Thyroid gland (tissue), 4 donors: ENCODE results near the gene TSC22D4. TPM values are rescaled to one million over a fixed set of nuclear protein-coding genes. Genes with fewer than 3 reads are reported as not detected.

ENCODE experiments used
- DNase-seq, 2 donors: peaks; one replicate each; pipeline ENCODE4 v3.0.0-alpha.2; 2019
- H3K27ac ChIP-seq, 3 donors: fragments of 200-600 bp; sonication (generic); 1 replicate in 2 of 3; 2 replicates in 1 of 3; pipeline ENCODE4 v1.5.1; 2016 to 2019; ENCODE audit warnings: mild to moderate bottlenecking in 1 of 3, moderate library complexity in 1 of 3
- H3K27me3 ChIP-seq: fragments of 200-600 bp; sonication (generic); one replicate; pipeline ENCODE4 v1.5.1; 2019
- H3K36me3 ChIP-seq, 2 donors: fragments of 200-600 bp; sonication (generic); one replicate each; pipeline ENCODE4 v1.5.1; 2016 to 2019
- H3K4me1 ChIP-seq, 2 donors: fragments of 200-600 bp; sonication (generic); one replicate each; pipeline ENCODE4 v1.5.1; 2017 to 2019
- H3K4me3 ChIP-seq, 3 donors: fragments of 200-600 bp; sonication (generic); replicated peaks in 1 of 3; 1 replicate in 2 of 3; 2 replicates in 1 of 3; pipeline ENCODE4 v1.5.1; 2016; ENCODE audit warnings: mild to moderate bottlenecking in 1 of 3
- H3K9me3 ChIP-seq: fragments of 200-600 bp; sonication (generic); one replicate; pipeline ENCODE4 v1.5.1; 2017
- POLR2A ChIP-seq, 2 donors: fragments of 450-650 bp; IDR thresholded peaks; one replicate each; pipeline ENCODE4 v1.6.1; 2017; ENCODE audit warnings: antibody characterized with exemption in 2 of 2, mild to moderate bottlenecking in 2 of 2, moderate library complexity in 1 of 2
- WGBS, 2 donors: methylation state at CpG; one replicate each; pipeline ENCODE4 v1.1.5; 2017; 5-methylcytosine and 5-hydroxymethylcytosine counted together
- intact Hi-C: fragments of 100-400 bp; cut with DNase I; formaldehyde crosslinking; loops from one replicate; pipeline ENCODE4 v1.15.1; 2023
- total RNA-seq, 4 donors: library from RNA; depleted of rRNA; stranded (reverse); fragments of >200 nt; gene quantifications; one replicate each; pipeline ENCODE4 v1.2.3, GENCODE V29; 2016
- TF ChIP-seq, protein P1 (sequence below), 6 experiments: fragments of 200-600 bp in 3 of 6; fragments of 450-650 bp in 3 of 6; sonication (generic) in 3 of 6; IDR thresholded peaks; one replicate each; pipeline ENCODE4 v1.5.1; 2016 to 2019; ENCODE audit warnings: antibody characterized with exemption in 6 of 6, mild to moderate bottlenecking in 2 of 6, inconsistent platforms in 1 of 6, moderate library complexity in 1 of 6

Gene TSC22D4
- total RNA-seq, 4 donors from 2014 or later, result 22.7 to 37.8 (median 27.9) TPM

DNA sequence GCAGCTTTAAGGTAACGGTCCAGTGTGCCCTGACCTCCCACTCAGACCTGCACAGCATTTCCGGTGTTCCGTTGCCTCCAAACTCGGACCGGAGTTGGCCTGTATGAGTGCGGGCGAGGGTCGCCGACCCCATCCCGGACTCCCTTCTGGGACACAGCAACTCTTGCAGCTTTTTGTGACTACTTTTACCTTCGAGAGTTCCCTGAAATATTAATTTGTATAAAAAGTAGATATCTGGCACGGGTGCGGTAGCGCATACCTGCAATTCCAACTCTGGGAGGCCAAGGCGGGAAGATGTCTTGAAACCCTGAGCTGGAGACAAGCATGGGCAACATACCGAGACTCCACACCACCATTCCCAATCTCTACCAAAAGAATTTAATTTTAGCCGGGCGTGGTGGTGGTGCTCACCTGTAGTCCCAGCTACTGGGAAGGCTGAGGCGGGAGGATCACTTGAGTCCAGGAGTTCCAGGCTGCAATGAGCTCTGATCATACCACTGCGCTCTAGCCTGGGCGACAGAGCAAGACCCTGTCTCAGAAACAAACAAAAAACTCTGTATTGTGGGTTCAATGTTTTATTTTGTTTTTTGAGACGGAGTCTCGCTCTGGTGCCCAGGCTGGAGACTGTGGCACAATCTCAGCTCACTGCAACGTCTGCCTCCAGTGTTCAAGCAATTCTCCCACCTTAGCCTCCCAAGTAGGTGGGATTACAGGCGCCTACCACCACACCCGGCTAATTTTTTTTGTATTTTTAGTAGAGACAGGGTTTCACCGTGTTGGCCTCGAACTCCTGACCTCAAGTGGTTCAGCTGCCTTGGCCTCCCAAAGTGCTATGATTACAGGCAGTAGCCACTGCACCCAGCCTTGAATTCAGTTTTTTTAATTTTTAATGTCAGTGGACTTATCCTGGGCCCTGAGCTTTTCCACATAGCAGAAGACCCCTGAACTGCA, 41.6 kb downstream of the TSC22D4 start:
- peaks cover 14 to 36% of the 10 kb centered on the region in 2 donors for H3K4me1 ChIP-seq
- intact Hi-C loops, result no loop called here
- no peak overlapping the region for H3K4me3 ChIP-seq
- peaks cover 17 to 20% of the 10 kb centered on the region in 2 donors for H3K36me3 ChIP-seq
- TF ChIP-seq POLR2A (IDR thresholded peaks at IDR 0.05), result no peak
- TF ChIP-seq, protein P1, sequence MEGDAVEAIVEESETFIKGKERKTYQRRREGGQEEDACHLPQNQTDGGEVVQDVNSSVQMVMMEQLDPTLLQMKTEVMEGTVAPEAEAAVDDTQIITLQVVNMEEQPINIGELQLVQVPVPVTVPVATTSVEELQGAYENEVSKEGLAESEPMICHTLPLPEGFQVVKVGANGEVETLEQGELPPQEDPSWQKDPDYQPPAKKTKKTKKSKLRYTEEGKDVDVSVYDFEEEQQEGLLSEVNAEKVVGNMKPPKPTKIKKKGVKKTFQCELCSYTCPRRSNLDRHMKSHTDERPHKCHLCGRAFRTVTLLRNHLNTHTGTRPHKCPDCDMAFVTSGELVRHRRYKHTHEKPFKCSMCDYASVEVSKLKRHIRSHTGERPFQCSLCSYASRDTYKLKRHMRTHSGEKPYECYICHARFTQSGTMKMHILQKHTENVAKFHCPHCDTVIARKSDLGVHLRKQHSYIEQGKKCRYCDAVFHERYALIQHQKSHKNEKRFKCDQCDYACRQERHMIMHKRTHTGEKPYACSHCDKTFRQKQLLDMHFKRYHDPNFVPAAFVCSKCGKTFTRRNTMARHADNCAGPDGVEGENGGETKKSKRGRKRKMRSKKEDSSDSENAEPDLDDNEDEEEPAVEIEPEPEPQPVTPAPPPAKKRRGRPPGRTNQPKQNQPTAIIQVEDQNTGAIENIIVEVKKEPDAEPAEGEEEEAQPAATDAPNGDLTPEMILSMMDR (IDR thresholded peaks at IDR 0.05), result no peak
- no peaks in the 10 kb centered on the region for H3K27me3 ChIP-seq
- DNase-seq, result peak; percentile 13 to 32
- H3K27ac ChIP-seq, result peak overlapping the region; percentile 51 to 97 (median 94)
- WGBS, 2 donors, result 92 to 93% methylated on average over 28 of the region's 28 CpGs
- H3K9me3 ChIP-seq, result no peaks in the 10 kb centered on the region

DNA sequence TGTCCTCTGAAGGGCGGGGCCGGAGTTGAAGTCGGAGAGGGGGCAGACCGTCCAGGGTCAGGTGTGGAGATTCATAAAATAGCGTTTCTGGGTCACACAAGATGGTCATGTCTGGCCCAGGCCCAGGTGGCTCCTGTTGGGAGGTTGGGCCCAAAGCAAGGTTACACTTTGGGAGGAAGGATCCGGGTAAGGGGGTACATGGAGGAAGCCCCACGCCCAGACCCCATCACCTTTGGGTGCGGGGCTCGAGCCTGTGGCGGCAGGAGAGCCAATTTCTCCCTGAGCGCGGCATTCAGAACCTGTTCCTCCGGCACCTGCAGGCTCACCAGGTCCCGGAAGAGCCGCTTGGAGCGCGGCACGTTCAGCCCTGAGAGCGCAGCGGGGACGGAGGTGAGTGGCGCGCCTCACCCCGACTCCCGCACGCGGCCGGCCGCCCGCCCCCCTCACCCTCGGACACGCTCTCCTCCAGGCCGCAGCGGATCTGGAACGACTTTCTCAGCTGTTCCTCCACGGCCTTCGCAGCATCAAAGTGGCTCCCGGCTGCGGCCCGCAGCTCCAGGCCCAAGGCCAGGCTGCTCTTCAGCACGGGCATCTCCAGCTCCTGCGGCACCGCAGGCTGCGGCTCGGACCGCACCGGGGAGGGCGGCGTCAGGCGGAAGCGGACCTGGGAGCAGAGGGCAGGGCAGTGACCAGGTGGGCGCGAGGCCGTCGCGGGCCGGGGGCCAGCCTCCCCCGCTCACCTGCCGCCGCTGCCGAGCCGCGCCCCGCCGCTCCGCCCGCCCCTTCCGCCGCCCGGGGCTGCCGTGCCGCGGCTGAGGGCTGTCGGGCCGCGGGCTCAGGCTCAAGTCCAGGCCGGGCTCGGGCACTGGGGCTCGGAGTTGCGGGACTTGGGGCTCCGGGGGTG, 43.4 kb downstream of the TSC22D4 start:
- no peaks in the 10 kb centered on the region for H3K27me3 ChIP-seq
- H3K9me3 ChIP-seq, result no peaks in the 10 kb centered on the region
- no peak for TF ChIP-seq POLR2A (IDR thresholded peaks at IDR 0.05)
- TF ChIP-seq, protein P1 (IDR thresholded peaks at IDR 0.05), result no peak
- peak overlapping the region; percentile 90 to 97 (median 94) for H3K27ac ChIP-seq
- H3K36me3 ChIP-seq, result peaks cover 17 to 20% of the 10 kb centered on the region in 2 donors
- peak; percentile 50 to 52 for DNase-seq
- H3K4me1 ChIP-seq, result peaks cover 32 to 54% of the 10 kb centered on the region in 2 donors
- intact Hi-C loops, result no loop called here
- 9 to 16% methylated on average over 7 to 13 of the region's 81 CpGs for WGBS, 2 donors
- peak overlapping the region; percentile 70 to 84 (median 76) for H3K4me3 ChIP-seq

DNA sequence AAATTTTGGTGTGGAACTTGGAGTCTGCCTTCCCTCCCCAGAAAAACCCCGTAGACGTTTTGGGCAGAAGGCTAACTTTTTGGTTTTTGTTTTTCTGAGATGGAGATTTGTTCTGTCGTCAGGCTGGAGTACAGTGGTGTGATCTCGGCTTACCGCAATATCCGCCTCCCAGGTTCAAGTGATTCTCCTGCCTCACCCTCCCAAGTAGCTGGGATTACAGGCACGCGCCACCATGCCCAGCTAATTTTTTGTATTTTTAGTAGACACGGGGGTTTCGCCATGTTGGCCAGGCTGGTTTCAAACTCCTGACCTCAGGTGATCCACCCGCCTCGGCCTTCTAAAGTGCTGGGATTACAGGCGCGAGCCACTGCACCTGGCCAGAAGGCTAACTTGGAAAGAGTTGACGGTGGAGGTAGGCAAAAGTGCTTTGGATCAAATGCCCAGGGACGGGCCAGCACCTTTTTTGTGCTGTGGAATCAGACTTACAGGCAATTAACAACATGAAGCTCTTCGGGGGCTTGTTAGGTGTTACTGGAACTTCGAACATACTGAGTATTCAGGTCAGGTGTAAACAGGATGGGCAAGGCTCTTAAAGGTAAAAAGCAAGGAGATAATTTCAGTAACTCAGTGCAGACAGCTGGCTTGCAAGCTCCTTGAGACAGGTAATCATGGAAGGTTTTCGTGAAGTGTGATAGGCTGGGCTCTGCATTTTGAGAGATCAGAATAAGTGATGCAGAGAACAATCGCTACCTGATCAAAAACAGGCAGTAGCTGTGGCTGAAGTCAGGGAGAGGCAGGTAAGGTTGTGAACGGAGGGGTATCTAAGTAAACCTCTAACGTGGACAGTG, 44.5 kb downstream of the TSC22D4 start:
- peak overlapping the region in 1 of 3 donors; percentile 84 for H3K4me3 ChIP-seq
- H3K27ac ChIP-seq, result peak overlapping the region in 2 of 3 donors; percentile 94 to 97
- H3K36me3 ChIP-seq, result peaks cover 17 to 20% of the 10 kb centered on the region in 2 donors
- WGBS, 2 donors, result 86 to 88% methylated on average over 22 of the region's 22 CpGs
- intact Hi-C loops, result no loop called here
- TF ChIP-seq, protein P1 (IDR thresholded peaks at IDR 0.05), result no peak
- TF ChIP-seq POLR2A (IDR thresholded peaks at IDR 0.05), result no peak
- H3K4me1 ChIP-seq, result peaks cover 35 to 57% of the 10 kb centered on the region in 2 donors
- no peak for DNase-seq
- no peaks in the 10 kb centered on the region for H3K27me3 ChIP-seq
- no peaks in the 10 kb centered on the region for H3K9me3 ChIP-seq

DNA sequence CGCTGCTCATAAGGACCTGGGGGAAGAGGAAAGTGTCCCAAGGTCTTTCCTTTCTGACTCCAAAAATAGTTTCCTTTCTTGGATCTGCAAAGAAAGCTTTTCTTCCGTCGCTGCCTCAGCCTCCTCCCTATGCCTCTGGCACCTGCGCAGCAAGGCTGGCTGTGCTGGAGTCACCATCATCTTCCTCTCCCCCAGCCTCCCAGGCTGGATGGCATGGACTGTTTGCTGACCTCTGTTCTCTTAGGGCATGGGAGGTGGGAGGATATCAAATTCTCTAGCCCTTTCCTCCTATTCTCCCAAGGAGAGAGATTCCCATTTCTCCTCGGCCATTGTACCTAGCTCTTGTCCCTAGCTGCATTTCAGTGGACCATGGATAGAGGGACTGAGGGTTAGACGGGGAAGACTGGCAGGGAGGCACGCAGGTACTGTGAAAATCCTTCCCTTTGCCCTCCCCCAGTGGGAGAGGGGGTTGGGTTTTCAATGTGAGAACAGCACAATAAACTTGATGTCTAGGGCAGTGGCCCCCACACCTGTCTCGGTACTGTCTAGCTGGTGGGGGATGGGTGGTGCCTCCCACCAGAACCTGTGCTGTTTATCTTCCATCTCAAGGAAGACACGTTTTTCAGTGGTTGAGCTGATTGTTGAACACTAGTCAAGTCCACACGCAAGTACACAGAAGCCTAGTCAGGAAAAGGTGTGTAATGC, 45.3 kb downstream of the TSC22D4 start:
- Histone ChIP-seq H3K27ac (peak overlapping the region in 2 of 3 donors; percentile 77 to 99), H3K4me3 (no peak overlapping the region), H3K9me3 (no peaks in the 10 kb centered on the region), H3K36me3 (peaks cover 17 to 20% of the 10 kb centered on the region in 2 donors), H3K4me1 (peaks cover 35 to 57% of the 10 kb centered on the region in 2 donors), H3K27me3 (no peaks in the 10 kb centered on the region)
- no peak for TF ChIP-seq POLR2A (IDR thresholded peaks at IDR 0.05)
- TF ChIP-seq, protein P1 (IDR thresholded peaks at IDR 0.05), result no peak
- intact Hi-C loops, result no loop called here
- no peak for DNase-seq
- 71 to 76% methylated on average over 10 of the region's 10 CpGs for WGBS, 2 donors
